Measurements from ENCODE around the gene LTBP3. TPM values are rescaled to one million over a fixed set of nuclear protein-coding genes. Genes with fewer than 3 reads are reported as not detected.

Gene LTBP3
- total RNA-seq, 1 experiment from 2014 or later = 92.1 TPM

DNA sequence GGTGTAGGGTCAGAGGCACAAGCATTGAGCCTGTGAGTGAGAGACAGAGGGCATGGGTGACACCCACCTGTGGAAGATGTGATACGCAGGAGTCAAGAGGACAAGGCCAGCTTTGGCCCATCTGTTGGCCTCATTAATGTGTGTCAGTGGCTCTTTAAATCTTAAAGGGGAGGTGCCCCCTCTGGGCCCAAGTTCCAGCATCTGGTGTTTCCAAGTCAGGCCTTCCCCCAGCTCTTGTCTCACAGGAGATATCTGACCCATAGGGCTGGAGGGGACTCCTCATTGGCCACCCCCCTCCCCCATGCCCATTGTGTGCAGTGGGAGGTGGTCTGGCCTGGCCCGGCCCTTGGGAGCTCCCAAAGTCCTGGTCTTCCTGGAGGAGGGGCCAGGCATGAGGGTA, 28.5 kb upstream of the LTBP3 start:
- Histone ChIP-seq H3K27me3 (replicated peaks; ENCODE audit: insufficient read depth, low read depth, low read length, poor library complexity) (no peaks in the 10 kb centered on the region), H3K36me3 (ENCODE audit: insufficient read depth, low read length, poor library complexity, severe bottlenecking) (peaks cover 10% of the 10 kb centered on the region), H3K4me3 (ENCODE audit: low read depth, low read length, poor library complexity, severe bottlenecking) (no peak overlapping the region), H3K27ac (ENCODE audit: low read depth, low read length, poor library complexity, severe bottlenecking) (no peak overlapping the region), H3K9me3 (ENCODE audit: low read depth, low read length, poor library complexity, severe bottlenecking) (no peaks in the 10 kb centered on the region), H3K4me1 (ENCODE audit: insufficient read depth, low read length, poor library complexity, severe bottlenecking) (no peaks in the 10 kb centered on the region)
- ChIA-PET CTCF (interaction anchor here (2.2 kb wide), 1 partner anchor 46 kb away, joined by 9 read pairs; no protein-coding TSS in a partner anchor), POLR2A (ENCODE audit: low non-redundant PET) (no interaction called here)
- BruUV-seq (replicated peaks) = no TSS peak
- DNase-seq (ENCODE audit: low spot score) = no peak
- intact Hi-C loops (cut with micrococcal nuclease; ENCODE audit: unreplicated experiment) = no loop called here
- TF ChIP-seq EZH2 (IDR thresholded peaks at IDR 0.05; ENCODE audit: borderline replicate concordance, low read depth, low read length, poor library complexity, severe bottlenecking) (no peak), CTCF (conservative IDR thresholded peaks at IDR 0.05; ENCODE audit: low read depth, low read length) (no peak)

DNA sequence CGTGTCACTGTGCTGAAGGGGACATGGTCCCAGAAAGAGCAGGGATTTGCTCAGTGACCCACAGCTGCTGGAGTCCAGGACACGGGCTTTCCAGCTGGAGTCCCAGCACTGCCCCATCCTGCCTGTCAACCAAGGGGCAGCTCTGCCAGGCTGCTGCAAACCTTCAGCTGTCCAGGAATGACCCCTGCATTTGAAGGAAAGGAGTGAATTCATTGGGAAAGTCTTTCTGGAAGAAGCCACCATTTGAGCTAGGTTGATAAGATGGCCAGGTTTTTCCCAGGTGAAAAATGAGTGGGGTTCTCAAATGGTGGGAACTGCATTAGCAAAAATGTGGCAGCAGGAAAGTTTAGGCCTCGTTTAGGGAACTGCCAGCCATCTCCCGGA, 28.1 kb upstream of the LTBP3 start:
- H3K9me3 ChIP-seq (ENCODE audit: low read depth, low read length, poor library complexity, severe bottlenecking) = no peaks in the 10 kb centered on the region
- ChIA-PET POLR2A (ENCODE audit: low non-redundant PET) (no interaction called here), CTCF (no interaction called here)
- no peak overlapping the region for H3K4me3 ChIP-seq (ENCODE audit: low read depth, low read length, poor library complexity, severe bottlenecking)
- TF ChIP-seq CTCF (conservative IDR thresholded peaks at IDR 0.05; ENCODE audit: low read depth, low read length) (no peak), EZH2 (IDR thresholded peaks at IDR 0.05; ENCODE audit: borderline replicate concordance, low read depth, low read length, poor library complexity, severe bottlenecking) (no peak)
- no peak for DNase-seq (ENCODE audit: low spot score)
- no peak overlapping the region for H3K27ac ChIP-seq (ENCODE audit: low read depth, low read length, poor library complexity, severe bottlenecking)
- no TSS peak for BruUV-seq (replicated peaks)
- H3K27me3 ChIP-seq (replicated peaks; ENCODE audit: insufficient read depth, low read depth, low read length, poor library complexity) = no peaks in the 10 kb centered on the region
- intact Hi-C loops (cut with micrococcal nuclease; ENCODE audit: unreplicated experiment) = no loop called here
- no peaks in the 10 kb centered on the region for H3K4me1 ChIP-seq (ENCODE audit: insufficient read depth, low read length, poor library complexity, severe bottlenecking)
- H3K36me3 ChIP-seq (ENCODE audit: insufficient read depth, low read length, poor library complexity, severe bottlenecking) = peaks cover 10% of the 10 kb centered on the region

GRCh38 chr11:65585396-65586246, 27.5 kb upstream of the LTBP3 start:
- ChIA-PET POLR2A (ENCODE audit: low non-redundant PET) (no interaction called here), CTCF (interaction anchor here (0.6 kb wide), 1 partner anchor 61 kb away, joined by 3 read pairs; no protein-coding TSS in a partner anchor)
- no peaks in the 10 kb centered on the region for H3K27me3 ChIP-seq (replicated peaks; ENCODE audit: insufficient read depth, low read depth, low read length, poor library complexity)
- peaks cover 13% of the 10 kb centered on the region for H3K36me3 ChIP-seq (ENCODE audit: insufficient read depth, low read length, poor library complexity, severe bottlenecking)
- H3K27ac ChIP-seq (ENCODE audit: low read depth, low read length, poor library complexity, severe bottlenecking) = no peak overlapping the region
- H3K4me1 ChIP-seq (ENCODE audit: insufficient read depth, low read length, poor library complexity, severe bottlenecking) = no peaks in the 10 kb centered on the region
- BruUV-seq (replicated peaks) = no TSS peak
- H3K4me3 ChIP-seq (ENCODE audit: low read depth, low read length, poor library complexity, severe bottlenecking) = no peak overlapping the region
- H3K9me3 ChIP-seq (ENCODE audit: low read depth, low read length, poor library complexity, severe bottlenecking) = no peaks in the 10 kb centered on the region
- no peak for TF ChIP-seq CTCF (conservative IDR thresholded peaks at IDR 0.05; ENCODE audit: low read depth, low read length)
- TF ChIP-seq EZH2 (IDR thresholded peaks at IDR 0.05; ENCODE audit: borderline replicate concordance, low read depth, low read length, poor library complexity, severe bottlenecking) = no peak
- DNase-seq (ENCODE audit: low spot score) = no peak
- intact Hi-C loops (cut with micrococcal nuclease; ENCODE audit: unreplicated experiment) = no loop called here
